Fibroblast of skin of left biceps (primary cell): ENCODE results near the gene BTNL2.
"Not testable (repeated sequence)": the region's sequence is repeated elsewhere in the genome, so short reads cannot be mapped to it uniquely, and the experiment has no call there.

Source experiments
- DNase-seq, 2 experiments: peaks; one replicate each; pipeline ENCODE4 v3.0.0-alpha.2; 2013; ENCODE audit warnings: low read depth in 2 of 2

BTNL2 gene, protein sequence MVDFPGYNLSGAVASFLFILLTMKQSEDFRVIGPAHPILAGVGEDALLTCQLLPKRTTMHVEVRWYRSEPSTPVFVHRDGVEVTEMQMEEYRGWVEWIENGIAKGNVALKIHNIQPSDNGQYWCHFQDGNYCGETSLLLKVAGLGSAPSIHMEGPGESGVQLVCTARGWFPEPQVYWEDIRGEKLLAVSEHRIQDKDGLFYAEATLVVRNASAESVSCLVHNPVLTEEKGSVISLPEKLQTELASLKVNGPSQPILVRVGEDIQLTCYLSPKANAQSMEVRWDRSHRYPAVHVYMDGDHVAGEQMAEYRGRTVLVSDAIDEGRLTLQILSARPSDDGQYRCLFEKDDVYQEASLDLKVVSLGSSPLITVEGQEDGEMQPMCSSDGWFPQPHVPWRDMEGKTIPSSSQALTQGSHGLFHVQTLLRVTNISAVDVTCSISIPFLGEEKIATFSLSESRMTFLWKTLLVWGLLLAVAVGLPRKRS

DNA sequence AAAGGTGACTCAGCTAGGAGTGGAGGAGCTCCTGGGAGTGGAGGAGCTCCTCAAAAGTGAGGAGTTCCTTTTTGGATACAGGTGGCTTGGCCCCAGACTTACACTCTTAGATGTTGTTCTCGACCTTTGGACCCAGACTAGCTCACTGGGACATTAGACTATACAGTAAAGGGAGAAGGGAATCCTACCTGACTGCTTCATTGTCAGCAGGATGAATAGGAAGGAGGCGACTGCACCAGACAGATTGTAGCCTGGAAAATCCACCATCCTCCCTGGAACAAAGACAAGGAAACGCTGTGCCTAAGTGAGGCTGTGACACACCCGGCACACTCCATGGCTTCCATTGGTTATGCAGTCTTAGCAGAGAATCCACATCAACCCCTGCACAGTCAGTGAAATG lies at the start of gene BTNL2:
Gene BTNL2, minus strand, starts transcription at position 325 of the 400 bp plus-strand sequence. Its CDS starts 58 bp downstream, at position 267.
- DNase-seq: no peak

DNA sequence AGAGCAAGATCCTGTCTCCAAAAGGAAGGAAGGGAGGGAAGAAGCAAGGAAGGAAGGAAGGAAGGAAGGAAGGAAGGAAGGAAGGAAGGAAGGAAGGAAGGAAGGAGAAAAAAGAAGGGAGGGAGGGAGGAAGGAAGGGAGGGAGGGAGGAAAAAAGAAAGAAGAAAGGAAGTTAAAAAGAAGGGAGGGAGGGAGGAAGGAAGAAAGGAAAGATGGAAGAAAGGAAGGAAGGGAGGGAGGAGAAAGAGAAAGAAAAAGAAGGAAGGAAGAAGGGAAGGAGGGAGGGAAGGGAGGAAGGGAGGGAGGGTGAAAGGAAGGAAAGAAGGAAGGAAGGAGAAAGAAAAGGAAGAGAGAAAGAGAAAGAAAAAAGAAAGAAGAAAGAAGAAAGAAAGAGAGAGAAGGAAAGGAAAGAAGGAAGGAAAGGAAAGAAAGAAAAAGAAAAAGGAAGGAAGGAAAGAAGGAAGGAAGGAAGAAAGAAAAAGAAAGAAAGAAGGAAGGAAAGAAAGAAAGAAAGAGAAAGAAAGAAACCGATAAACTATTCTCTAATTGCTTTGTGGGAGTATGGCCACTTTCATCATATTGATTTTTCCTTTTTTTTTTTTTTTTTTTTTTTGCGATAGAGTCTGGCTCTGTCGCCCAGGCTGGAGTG lies 42.2 kb upstream of the BTNL2 start:
- DNase-seq: no peak

DNA sequence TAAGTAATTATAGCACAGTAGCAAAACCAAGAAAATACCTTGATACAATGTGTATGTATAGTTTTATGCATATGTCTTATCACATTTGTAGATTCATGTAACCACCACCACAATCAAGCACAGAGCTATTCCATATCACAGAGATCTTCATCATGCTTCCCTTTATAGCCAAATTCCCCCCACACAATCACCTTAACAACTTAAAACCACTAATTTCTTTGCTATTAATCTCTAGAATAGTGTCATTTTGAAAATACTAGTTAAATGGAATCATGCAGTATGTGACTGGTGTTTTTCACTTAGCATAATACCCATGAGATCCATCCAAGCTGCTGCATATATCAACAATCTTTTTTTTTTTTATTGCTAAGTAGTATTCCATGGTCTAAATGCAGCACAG lies 41.0 kb upstream of the BTNL2 start:
- no peak for DNase-seq

DNA sequence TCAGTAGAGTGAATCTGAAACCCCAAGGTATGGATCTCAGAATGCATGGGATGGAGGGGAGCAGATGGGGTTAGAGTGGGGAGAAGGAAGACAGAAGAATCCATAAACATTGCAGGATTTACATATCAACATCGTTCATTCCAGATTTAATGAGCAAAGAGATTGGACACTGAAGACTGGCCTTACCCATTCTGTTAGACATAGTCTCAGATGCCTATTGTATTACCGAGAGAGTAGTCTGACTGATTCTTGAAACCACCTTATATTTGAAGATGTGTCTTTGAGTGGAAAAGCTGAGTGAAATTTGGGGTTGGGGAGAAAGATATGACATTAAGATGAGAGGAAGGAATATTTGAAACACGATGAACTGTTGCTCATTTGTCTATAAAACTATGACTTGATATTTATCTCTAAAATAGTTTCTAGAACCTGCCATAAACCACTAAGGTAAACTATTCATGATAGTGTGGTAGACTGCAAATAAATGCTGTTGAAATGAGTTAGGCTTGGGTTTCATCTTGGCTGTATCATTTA lies 38.4 kb upstream of the BTNL2 start:
- no peak for DNase-seq

DNA sequence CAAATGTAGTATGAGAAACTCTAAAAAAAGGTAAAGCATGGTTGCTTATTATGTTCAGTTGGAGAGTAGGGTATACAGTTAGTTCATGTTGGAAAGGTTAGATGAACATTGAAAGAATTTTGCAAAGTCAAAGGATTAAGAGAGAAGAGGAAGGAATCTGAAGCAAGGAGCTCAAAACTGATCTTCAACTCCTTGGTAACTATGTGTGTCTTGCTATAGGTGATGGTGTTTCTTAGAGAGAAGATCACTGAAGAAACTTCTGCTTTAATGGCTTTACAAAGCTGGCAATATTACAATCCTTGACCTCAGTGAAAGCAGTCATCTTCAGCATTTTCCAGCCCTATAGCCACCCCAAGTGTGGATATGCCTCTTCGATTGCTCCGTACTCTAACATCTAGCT lies 37.5 kb upstream of the BTNL2 start:
- DNase-seq: no peak

DNA sequence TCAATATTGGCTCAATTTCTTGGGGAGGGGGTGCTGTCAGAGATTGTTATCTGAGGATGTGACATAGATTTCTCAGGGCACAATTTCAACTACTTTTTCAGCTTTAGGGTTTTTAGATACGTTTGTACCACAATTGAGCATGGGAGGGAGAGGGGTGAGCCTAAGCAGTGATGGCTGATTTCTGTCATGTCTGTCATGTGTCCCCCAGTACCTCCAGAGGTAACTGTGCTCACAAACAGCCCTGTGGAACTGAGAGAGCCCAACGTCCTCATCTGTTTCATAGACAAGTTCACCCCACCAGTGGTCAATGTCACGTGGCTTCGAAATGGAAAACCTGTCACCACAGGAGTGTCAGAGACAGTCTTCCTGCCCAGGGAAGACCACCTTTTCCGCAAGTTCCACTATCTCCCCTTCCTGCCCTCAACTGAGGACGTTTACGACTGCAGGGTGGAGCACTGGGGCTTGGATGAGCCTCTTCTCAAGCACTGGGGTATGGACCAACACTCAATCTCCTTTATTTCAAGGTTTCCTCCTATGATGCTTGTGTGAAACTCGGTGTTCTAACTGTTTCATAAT lies 36.1 kb upstream of the BTNL2 start:
- DNase-seq: no peak

DNA sequence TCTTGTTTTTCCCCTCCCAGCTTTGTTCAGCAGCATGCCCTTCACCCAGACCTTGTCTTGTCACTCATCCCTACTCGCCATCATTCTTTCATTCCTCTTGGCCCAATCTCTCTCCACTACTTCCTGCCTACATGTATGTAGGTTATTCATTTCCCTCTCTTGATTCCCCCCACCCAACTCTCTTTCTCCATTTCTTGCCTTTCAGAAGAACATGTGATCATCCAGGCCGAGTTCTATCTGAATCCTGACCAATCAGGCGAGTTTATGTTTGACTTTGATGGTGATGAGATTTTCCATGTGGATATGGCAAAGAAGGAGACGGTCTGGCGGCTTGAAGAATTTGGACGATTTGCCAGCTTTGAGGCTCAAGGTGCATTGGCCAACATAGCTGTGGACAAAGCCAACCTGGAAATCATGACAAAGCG lies 35.3 kb upstream of the BTNL2 start:
- DNase-seq: no peak

DNA sequence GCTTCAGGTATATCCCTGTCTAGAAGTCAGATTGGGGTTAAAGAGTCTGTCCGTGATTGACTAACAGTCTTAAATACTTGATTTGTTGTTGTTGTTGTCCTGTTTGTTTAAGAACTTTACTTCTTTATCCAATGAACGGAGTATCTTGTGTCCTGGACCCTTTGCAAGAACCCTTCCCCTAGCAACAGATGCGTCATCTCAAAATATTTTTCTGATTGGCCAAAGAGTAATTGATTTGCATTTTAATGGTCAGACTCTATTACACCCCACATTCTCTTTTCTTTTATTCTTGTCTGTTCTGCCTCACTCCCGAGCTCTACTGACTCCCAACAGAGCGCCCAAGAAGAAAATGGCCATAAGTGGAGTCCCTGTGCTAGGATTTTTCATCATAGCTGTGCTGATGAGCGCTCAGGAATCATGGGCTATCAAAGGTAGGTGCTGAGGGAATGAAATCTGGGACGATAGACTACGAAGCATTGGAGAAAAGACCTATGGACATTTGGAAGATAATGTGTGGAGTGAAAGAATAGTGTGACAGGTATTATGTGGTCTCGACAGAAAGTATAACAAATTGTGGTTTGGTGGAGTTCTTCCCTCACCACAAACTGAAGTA lies 32.7 kb upstream of the BTNL2 start, which contains the start of gene HLA-DRA:
Gene HLA-DRA, plus strand, starts transcription at position 286 of the 613 bp plus-strand sequence. Its CDS starts 64 bp downstream, at position 350.
- DNase-seq: no peak

DNA sequence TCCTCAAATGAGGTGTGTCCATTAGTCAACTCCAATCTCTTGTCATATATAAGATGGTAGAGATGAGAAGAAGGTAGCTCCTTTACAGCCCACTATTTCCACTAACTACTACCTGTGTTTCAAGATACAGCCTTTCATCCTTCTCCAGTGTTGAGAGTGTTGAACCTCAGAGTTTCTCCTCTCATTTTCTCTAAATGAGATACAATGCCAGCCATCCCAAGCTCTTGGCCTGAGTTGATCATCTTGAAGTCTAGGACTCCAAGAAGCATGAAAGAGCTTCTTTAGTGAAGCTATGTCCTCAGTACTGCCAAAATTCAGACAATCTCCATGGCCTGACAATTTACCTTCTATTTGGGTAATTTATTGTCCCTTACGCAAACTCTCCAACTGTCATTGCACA lies 32.2 kb upstream of the BTNL2 start:
- no peak for DNase-seq

DNA sequence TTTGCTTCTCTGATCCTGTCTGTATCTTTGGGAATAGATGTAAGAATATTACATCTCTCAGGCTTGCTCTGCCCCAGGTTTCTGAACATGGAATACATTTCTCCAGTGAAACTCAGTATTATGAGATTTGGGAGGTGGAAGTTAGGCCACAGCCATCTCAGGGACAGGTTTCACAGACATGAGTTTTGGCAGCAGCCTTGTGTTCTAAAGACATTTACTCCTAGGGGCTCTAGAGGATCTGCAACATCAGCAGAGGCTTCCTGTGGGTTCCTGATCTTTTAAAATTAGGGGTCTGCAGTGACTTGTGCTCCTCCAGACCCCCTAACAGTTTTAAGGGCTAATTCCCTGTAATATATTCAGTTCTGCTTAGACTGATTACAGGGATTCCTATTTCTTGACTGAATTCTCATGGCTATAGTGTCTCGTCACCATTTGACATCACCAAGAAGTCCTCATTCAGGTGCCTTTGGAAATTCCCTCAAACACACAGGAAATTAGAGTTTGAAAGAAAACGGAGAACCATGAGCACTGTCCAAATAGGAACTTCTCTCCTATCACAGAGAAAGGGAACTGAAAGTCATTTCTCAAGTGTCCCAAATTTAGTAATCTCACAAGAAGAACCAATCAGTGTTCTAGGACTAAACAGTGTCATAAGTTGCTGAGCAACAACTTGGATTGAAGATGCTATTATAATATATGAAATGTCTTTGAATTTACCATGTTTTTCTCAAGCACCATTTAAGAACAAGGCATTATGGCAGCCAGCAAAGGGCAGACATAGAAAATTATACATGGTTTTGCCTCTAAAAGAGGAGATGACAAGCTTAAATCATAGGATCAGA lies 30.2 kb upstream of the BTNL2 start:
- DNase-seq: no peak

DNA sequence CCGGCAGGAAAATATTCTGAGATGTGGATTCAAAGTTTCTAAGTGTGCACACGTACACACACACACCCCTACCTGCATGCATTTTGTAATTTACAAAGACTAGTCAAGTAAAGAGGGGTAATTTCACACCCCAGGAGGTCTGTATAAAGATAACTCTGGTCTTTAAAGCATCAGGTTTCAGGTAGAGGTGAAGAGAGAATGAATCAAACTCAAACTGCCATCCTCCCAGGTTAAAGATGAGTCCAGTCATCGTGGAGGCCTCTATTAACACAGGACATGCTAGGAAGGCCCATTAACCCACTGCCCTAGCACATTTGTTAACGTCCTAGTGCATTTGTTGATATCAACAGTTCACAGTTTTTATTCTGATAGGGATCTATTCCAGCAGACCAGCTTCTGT lies 29.2 kb upstream of the BTNL2 start:
- DNase-seq: no peak

DNA sequence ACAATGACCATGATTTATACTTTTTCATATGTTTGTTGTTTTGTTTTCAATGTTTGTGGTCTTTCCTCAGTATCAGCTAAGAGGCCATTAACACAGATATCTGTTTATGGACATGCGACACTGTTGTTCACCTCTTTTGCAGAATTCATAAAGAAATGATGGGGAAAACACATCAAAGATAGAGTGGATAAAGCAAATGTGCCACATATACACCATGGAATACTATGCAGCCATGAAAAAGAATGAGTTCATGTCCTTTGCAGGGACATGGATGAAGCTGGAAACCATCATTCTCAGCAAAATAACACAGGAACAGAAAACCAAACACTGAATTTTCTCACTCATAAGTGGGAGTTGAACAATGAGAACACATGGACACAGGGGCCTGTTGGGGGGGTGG lies 27.0 kb upstream of the BTNL2 start:
- not testable (repeated sequence) for DNase-seq

DNA sequence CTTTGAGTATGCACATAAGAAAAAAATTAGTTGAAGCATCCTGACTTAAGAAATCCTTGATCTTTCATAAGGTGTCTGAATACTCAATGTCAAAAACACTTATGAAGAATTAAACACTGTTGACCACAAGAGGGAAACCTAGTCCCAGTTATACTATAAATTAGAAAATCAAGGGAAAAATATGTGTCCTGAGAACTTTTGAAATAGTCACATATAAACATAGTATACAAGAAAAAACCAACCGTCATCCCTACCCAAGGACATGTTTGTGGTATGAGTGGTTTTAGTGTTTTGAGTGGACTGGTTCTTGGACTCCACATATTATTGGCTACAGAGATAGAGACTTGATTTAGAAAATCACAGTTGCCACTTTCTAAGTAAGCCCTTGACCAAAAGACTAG lies 25.1 kb upstream of the BTNL2 start:
- DNase-seq: no peak

DNA sequence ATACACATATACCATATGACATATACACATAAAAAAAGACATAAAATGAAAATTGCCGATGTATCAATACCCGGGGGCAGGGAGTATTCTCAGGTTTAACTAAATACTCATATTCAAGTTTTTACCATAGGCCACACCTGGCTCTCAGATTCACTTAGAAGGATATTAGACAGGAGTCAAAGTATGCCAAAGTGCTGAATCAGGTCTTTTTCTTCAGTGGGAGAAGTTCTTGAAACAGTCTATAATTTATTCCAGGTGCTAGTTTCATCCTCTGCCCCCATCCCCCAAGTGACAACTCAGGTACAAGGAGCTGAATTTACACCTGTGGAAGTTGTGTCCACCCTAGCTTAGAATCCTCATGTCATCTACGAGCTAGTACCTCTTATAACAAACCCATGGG lies 24.2 kb upstream of the BTNL2 start:
- DNase-seq: no peak

DNA sequence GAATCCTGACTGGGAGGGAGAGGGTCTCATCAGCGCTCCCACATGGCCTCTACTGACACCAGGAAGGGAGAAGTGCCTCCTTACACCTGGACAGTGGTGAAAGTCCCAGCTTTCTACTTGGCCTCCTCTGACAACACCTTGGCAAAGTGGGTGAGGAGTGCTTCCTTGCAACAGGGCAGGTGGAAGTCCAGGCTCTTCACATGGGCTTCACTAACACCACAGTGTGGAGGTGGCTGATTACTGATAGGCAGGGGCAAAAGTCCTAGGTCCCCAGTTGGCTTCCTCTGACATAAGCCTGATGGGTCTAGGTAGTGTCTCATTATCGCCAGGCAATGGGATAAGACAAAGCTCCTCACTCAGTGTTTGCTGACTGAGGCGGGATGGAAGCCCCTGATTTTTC lies 23.2 kb upstream of the BTNL2 start:
- DNase-seq: no peak

DNA sequence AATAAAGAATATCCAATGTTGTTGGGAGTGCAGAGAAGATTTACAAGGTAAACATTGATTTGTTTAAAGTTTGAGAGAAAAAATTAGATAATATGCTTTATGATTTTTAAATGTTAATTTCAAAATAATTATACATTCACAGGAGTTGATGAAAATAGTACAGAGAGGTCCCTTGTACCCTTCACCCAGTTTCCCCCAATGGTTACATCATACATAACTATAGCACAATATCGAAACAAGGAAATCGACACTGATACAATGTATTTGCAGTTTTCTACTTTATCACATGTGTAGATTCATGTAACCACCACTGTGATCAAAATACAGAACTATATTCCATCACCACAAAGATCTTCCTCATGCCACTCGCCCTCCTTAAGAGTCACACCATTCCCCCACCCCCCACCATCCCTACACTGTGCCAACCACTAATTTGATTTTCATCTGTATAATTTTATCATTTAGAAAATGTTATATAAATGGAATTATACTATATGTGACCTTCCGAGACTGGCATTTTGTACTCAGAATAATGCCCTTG lies 21.0 kb upstream of the BTNL2 start:
- no peak for DNase-seq

DNA sequence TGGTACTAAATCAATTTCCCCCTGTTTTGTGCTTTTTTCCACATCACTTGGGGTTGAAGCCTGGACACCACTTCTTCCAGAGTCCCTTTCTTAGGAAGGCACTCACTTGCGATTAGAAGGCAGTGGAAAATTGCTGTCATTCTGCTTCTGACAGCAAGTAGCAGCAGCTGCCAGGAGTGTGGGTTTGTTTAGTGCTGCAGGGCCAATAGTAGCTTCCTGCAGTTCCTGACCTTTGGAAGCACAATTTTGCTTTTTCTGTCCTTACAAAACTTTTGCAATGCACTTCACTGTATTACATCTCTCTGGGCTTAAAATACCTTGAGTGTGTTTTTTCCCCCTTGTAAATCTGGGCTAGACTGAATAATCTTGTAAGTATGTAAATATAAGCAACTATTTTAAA lies 20.2 kb upstream of the BTNL2 start:
- no peak for DNase-seq

DNA sequence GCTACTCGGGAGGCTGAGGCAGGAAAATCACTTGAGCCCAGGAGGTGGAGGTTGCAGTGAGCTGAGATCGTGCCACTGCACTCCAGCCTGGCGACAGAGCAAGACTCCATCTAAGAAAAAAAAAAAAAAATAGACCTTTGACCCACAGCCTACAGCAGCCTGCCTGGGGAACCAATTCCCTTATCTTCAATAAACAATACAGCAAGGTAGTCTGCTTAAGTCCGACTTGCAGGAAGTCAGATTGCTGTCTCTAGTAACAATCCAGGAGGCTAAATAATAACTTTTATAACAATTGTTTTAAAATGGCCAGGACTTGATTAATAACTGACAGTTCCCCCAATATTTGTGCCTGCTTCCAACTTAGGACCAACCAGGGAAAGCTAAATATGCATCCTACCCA lies 19.4 kb upstream of the BTNL2 start:
- no peak for DNase-seq

DNA sequence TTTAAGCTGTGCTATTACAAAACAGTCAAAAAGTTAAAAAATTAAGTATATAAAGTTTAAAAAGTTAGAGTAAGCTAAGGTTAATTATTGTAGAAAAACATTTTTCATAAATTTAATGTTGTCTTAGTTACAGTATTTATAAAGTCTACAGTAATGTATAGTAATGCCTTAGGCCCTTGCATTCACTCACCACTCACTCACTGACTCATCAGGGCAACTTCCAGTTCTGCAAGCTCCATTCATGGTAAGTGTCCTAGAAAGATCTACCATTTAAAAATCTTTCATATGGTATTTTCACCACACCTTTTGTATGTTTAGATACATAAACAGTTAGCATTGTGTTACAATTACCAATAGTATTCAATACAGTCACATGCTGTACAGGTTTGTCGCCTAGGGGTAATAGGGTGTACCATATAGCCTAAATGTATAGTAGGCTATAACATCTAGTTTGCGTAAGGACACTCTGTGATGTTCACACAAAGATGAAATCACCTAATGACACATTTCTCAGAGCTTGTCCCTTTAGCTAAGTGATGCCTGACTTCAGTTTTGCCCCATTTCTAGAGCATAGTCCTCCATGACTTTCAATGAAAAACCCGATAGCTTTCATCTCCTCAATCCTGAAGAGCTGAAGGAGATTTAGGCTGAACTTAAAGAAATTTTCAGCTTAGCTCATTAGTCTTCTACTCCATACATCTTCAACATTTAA lies 17.8 kb upstream of the BTNL2 start:
- no peak for DNase-seq

DNA sequence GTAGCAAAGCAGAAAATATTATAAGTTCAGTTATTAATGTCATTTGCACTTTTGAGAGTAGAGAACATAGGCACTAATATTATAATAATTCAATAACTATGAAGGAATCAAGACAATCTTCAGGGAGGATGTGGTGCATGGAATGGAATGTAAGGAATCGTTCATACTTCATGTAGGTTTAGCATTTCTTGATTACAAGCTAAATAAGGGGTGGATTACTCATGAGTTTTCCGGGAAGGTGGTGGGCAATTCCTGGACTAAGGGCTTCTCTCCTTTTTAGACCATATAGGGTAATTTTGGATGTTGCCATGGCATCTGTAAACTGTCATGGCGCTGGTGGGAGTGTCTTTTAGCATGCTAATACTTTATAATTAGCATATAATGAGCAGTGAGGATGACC lies 9.1 kb upstream of the BTNL2 start:
- peak; percentile 59 to 63 for DNase-seq
